ENCODE results near the gene MICU1. TPM values are rescaled to one million over a fixed set of nuclear protein-coding genes. Genes with fewer than 3 reads are reported as not detected.
"Not testable (repeated sequence)": the region's sequence is repeated elsewhere in the genome, so short reads cannot be mapped to it uniquely, and the experiment has no call there.

MICU1 gene
- total and polyA plus RNA-seq, 2 experiments from 2014 or later: 27.5 to 52.3 TPM

DNA sequence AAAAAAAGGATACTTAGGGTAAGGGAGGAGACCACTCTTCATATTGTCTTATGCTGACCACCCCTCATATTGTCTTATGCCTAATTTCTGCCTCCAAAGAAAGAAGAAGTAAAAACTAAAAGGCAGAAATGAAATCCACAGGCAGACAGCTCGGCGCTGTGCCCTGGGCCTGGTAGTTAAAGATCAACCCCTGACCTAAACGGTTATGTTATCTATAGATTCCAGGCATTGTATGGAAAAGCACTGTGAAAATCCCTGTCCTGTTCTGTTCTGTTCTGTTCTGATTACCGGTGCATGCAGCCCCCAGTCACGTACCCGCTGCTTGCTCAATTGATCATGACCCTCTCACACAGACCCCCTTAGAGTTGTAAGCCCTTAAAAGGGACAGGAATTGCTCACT is 82.0 kb downstream of the MICU1 start:
- H3K4me3 Mint-ChIP-seq; H4K20me1 ChIP-seq (replicated peaks; ENCODE audit: insufficient read depth); H2AFZ ChIP-seq; H3K36me3 ChIP-seq (ENCODE audit: insufficient read depth); H3K4me3 ChIP-seq; ATAC-seq; DNase-seq (ENCODE audit: low spot score); H3K27ac Mint-ChIP-seq; H3K4me2 ChIP-seq; H3K27me3 Mint-ChIP-seq (ENCODE audit: insufficient read depth, low read depth, poor library complexity); H3K9me2 ChIP-seq (ENCODE audit: insufficient read depth); H3K79me2 ChIP-seq (replicated peaks; ENCODE audit: insufficient read depth); H3K27ac ChIP-seq (ENCODE audit: low read depth); H3K27me3 ChIP-seq (ENCODE audit: insufficient read depth); H3F3A ChIP-seq (replicated peaks; ENCODE audit: low read depth): not testable (repeated sequence)
- H3K36me3 Mint-ChIP-seq (ENCODE audit: low read depth): peaks cover 60% of the 10 kb centered on the region
- H3K4me1 ChIP-seq (ENCODE audit: insufficient read depth): peaks cover 14% of the 10 kb centered on the region; the same call in 1 of the 2 replicates
- peaks cover 27% of the 10 kb centered on the region for H3K9me3 Mint-ChIP-seq
- peaks cover 13% of the 10 kb centered on the region for H3K4me1 Mint-ChIP-seq

- Histone ChIP-seq H2AFZ (no peak overlapping the region), H3K79me2 (replicated peaks; ENCODE audit: insufficient read depth) (no peaks in the 10 kb centered on the region), H3K4me2 (no peak overlapping the region), H3K36me3 (ENCODE audit: insufficient read depth) (peaks cover 7% of the 10 kb centered on the region; the same call in 1 of the 2 replicates), H3K27me3 (ENCODE audit: insufficient read depth) (no peaks in the 10 kb centered on the region), H3F3A (replicated peaks; ENCODE audit: low read depth) (no peaks in the 10 kb centered on the region), H3K4me1 (ENCODE audit: insufficient read depth) (peaks cover 23% of the 10 kb centered on the region), H3K4me3 (no peak overlapping the region), H3K9me2 (ENCODE audit: insufficient read depth) (no peaks in the 10 kb centered on the region), H4K20me1 (replicated peaks; ENCODE audit: insufficient read depth) (no peaks in the 10 kb centered on the region), H3K27ac (ENCODE audit: low read depth) (no peak overlapping the region)
- Mint-ChIP-seq H3K9me3 (peaks cover 27% of the 10 kb centered on the region), H3K36me3 (ENCODE audit: low read depth) (peaks cover 46% of the 10 kb centered on the region), H3K4me1 (peaks cover 20% of the 10 kb centered on the region), H3K27ac (no peak overlapping the region), H3K27me3 (ENCODE audit: insufficient read depth, low read depth, poor library complexity) (peaks cover 2% of the 10 kb centered on the region), H3K4me3 (no peak overlapping the region)
- no peak for ATAC-seq
- TF ChIP-seq POLR2AphosphoS5 (IDR thresholded peaks at IDR 0.05; ENCODE audit: low read depth) (no peak), ZNF331 (CRISPR knock-in tag; IDR thresholded peaks at IDR 0.05; ENCODE audit: low read depth) (no peak), NANOG (IDR thresholded peaks at IDR 0.05; ENCODE audit: borderline replicate concordance) (no peak), JUNB (IDR thresholded peaks at IDR 0.05; ENCODE audit: unreplicated experiment) (no peak), ZNF462 (CRISPR knock-in tag; IDR thresholded peaks at IDR 0.05) (no peak), REST (IDR thresholded peaks at IDR 0.05; ENCODE audit: unreplicated experiment) (no peak), STAT1 (IDR thresholded peaks at IDR 0.05; ENCODE audit: unreplicated experiment) (no peak)
- TF ChIP-seq, protein P1, sequence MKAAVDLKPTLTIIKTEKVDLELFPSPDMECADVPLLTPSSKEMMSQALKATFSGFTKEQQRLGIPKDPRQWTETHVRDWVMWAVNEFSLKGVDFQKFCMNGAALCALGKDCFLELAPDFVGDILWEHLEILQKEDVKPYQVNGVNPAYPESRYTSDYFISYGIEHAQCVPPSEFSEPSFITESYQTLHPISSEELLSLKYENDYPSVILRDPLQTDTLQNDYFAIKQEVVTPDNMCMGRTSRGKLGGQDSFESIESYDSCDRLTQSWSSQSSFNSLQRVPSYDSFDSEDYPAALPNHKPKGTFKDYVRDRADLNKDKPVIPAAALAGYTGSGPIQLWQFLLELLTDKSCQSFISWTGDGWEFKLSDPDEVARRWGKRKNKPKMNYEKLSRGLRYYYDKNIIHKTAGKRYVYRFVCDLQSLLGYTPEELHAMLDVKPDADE (IDR thresholded peaks at IDR 0.05): no peak
- no peak for DNase-seq (ENCODE audit: low spot score)
Observed at GRCh38 chr10:72542396-72542815, 83.5 kb downstream of the MICU1 start.

All from GM23338 (cell line).